ENCODE measurements around the gene IGSF3.
A peak's percentile ranks its signal among the peaks of the same experiment; 100 is the strongest.
"Not testable (repeated sequence)": the region's sequence is repeated elsewhere in the genome, so short reads cannot be mapped to it uniquely, and the experiment has no call there.

IGSF3 gene

DNA sequence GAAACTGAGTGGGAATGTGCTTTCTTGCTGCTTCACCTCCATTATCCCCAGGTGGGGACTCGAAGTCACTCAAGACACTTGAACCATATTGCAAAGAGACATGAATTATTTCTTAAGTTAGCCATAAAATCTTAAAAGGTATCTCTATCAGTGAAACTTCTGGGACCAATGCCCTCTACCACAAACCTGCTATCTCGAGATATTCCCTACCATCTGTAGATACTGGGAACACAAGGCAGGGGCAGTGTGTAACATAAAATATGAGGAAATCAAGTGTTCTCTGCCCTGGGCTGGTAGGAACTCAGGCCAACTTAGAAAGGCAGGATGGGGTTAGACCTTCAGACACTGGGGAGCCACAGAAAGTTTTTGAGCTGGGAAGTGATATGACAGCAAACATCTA is 95.4 kb downstream of the IGSF3 start:
- DNase-seq = no peak

DNA sequence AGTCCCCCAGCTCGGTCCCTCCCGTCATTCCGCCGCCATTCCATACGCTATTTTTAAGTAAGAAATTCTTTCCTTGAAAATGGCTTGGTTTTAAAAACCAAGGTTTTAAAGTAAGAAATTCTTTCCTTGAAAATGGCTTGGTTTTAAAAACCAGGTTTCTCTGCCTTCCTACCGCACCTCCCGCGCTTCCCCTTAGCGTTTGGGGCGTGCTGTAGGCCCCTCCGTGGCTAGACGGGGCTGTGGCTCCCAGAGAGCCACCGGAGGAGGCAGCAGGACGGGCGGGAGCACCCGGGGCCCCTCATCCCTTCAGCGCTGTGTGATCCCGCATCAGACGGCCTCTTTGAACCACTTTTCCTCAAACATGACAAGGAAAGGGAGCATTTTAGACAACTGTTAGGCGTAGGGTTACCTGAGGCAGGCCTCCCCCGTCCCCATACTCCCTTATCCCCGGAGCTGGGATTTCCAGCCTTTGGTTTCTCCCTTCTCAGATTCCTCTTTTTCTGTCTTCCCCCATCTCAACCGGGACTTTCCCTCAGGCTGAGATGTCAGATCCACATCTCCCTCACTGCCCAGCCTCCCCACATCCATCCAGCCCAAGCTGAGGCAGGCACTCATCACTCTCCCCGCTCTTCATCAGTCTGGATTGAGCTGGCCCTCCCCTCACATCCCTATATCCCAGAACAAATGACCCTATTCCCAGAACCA is 96.2 kb downstream of the IGSF3 start:
- no peak for DNase-seq

DNA sequence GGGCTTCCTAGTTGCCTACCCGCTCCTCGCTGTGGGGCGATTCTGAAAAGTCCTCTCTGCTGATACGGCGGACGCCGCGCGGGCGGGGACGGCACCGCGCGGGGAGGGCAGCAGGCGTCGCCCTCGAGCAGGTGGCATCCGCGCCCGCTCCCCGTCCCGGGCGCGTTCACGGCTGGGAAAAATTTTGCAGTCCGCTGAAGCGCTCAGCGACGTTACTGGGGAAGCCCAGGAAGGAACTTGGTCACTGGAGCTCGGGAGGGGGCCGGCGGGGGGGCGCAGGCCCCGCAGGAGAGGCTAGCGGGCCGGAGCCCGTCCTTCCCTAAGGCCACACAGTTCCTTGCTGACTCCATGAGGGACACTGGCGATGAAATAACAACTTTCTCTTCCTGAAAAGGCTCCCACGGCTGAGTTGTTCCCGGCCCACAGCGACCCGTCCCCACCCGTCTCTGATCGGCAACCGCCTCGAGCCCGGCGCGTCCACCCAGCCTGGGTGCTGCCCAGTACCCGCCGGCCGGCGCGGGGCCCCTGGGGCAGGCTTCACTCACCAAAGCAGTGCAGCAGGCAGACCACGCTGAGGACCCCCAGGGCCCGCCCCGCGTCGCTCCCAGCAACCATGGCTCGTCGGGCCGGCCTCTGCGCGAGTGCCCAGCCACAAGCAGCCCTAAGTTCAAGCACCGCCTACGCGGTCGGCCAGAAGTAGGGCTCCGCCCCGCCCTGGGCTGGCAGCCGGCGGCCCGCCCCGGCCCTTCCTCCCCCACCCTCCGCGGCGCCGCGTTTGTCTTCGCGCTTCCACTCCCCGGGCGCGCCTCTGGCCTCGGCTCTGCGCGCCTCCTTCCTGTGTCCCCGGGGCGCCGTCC is 96.9 kb downstream of the IGSF3 start, which contains the start of gene CD58:
Gene CD58 (minus strand): TSS at position 669 of the 857 bp plus-strand sequence. CDS start 54 bp downstream, at position 615.
- DNase-seq = peak; percentile 81 to 86 (median 82)

DNA sequence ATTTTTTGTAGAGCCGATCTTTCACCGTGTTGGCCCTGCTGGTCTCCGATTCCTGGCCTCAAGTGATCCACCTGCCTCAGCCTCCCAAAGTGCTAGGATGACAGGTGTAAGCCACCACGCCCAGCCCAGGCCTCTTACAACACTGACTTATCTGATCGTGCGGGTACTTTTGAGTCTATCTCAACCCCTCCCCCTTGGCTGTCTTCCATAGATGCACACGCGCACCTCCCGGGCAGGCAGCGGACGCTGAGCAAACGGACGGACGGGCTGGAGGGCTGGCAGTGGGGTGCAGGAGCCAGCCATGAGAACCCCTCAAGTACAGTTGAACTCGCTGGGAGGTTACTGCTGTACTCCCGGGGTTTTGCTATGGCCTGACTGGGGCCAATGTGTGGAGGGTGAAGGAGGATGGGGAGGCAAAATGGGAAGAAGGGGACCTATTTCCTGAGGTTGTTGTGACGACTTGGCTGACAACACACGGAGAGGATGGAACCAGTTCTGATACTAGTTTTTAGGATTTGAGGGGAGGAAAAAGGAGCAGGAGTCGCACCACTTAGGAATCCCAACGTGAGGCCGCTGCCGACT is 97.7 kb downstream of the IGSF3 start:
- DNase-seq = peak in 1 of 3 experiments; percentile 21

DNA sequence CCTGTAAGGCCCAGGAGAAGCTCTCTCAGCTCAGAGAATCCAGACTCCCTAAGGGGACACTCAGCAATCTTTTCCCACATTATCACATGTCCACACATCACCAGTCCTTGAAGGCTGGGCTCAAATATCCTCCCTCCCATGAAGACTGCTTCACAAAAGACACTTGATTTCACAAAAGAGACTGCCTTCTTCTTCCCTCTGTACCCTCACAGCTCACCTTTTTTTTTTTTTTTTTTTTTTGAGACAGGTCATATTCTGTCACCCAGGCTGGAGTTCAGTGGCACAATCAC is 98.2 kb downstream of the IGSF3 start:
- DNase-seq = peak in 1 of 3 experiments; percentile 7

DNA sequence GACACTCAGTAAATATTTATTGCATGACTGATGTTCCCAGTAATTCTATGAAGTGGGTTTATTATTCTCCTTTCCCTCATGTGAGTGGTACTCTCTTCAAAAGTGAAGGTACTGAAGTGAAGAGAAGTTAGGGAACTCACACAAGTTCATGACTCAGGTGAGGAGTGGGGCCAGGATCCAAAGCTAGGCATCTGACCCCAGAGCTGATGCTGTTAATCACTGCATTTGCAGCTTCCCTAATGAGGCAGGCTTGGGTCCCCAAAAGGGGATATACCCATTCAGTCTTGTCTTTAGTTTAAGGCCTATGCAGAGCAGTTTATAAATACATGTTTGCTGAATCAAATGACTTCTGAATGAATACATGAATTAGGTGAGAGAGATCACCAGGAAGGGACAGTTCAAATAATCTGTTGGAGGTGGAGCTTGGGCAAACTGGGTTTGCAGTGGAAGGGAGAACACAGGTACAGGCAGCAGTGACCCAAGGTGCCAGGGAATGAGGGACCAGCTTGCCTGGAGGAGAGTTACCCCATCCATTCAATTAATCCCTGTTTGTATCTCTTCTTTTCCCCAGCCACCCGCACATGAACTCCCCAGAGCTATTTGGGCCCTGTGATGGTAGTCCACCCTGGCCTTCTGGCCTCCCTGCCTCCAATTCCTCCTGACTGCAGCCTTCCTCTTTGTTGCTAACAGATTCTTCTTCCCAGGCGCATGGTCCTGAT is 98.7 kb downstream of the IGSF3 start:
- peak in 1 of 3 experiments; percentile 30 for DNase-seq

DNA sequence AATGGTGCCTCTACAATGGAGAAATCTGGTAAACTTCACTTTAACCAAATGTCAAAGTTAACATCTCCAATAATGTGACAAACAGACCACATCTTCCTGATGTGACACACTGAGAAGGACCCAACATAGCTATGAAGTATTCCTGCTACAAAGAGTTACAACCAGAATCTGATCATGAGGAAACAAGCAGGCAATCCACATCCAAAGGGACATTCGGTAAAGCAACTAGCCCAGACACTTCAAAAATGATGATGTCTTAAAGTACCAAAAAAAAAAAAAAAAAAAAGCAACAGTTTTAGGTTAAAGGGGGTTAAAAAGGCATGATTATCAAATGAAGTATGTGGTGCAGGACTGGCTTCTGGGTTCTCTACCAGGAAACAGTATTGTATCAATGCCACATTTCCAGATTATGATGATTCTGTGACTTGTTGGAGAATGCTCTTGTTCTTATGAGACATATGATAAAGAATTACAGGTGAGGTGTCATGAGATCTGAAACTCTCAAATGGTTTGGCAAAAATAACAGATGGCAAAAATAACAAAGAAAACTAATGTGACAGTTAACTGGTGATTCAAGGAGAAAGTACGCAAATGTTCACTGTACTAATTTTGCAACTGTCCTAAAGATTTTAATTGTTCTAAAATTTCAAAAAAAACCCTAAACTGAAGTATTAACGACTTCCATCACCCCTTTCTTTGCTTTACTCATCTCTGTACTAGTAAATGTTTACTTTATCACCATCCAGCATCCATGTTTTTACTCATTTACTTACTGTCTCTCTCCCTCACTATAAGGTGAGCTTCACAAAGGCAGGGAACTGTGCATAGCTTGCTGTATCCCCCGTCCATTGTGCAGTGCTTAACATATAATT is 99.5 kb downstream of the IGSF3 start:
- no peak for DNase-seq

DNA sequence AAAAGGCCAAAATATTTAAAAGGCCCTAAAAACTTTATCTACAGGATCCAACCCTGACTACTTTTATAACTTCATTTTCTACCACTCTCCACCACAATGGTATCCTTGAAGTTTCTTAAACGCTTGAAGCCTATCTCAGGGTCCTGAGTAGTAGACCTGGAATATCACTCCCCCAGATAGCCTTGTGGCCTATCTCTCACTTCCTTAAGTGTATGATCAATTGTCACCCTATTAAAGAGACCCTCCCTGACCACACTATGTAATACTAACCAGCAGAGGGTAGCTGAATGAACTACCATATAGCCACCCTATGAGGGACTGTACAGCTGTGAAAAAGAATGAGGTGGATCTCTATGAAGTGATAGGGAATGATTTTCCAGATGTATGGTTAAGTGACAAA is 102.3 kb downstream of the IGSF3 start:
- no peak for DNase-seq

DNA sequence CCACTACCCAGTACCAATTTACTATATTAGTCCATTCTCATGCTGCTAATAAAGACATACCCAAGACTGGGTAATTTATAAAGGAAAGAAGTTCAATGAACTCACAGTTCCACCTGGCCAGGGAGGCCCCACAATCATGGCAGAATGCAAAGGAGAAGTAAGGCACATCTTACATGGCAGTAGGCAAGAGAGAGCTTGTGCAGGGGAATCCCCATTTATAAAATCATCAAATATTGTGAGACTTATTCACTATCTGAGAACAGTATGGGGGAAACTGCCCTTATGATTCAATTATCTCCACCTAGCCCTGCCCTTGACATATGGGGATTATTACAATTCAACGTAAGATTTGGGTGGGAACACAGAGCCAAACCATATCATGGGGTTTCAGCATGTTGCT is 103.1 kb downstream of the IGSF3 start:
- no peak for DNase-seq

DNA sequence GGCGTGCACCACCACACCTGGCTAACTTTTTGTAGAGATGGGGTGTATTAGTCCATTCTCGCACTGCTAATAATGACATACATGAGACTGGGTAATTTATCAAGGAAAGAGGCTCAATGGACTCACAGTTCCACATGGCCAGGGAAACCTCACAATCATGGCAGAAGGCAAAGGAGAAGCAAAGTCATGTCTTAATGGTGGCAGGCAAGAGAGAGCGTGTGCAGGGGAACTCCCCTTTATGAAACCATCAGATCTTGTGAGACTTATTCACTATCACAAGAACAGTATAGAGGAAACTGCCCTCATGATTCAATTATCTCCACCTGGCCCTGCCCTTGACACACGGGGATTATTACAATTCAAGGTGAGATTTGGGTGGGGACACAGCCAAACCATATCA is 105.1 kb downstream of the IGSF3 start:
- DNase-seq = not testable (repeated sequence)

DNA sequence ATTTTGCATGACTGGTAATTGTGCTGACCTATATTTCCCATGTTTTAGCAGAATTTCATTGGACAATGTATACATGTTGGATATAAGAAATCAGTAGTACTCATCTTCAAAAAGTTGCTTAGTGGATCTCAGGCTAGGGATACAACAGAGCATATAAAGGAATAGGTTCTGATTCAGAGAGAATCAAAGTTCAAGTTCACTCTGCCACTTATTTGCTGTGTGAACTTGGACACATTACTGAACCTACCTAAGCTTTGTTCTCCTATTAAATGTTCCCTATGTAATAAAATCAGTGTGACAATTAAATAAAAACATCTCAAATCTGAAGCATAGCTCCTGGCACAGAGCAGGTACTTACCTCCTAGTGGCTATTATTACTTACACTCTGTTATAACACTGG is 106.0 kb downstream of the IGSF3 start:
- DNase-seq = no peak

DNA sequence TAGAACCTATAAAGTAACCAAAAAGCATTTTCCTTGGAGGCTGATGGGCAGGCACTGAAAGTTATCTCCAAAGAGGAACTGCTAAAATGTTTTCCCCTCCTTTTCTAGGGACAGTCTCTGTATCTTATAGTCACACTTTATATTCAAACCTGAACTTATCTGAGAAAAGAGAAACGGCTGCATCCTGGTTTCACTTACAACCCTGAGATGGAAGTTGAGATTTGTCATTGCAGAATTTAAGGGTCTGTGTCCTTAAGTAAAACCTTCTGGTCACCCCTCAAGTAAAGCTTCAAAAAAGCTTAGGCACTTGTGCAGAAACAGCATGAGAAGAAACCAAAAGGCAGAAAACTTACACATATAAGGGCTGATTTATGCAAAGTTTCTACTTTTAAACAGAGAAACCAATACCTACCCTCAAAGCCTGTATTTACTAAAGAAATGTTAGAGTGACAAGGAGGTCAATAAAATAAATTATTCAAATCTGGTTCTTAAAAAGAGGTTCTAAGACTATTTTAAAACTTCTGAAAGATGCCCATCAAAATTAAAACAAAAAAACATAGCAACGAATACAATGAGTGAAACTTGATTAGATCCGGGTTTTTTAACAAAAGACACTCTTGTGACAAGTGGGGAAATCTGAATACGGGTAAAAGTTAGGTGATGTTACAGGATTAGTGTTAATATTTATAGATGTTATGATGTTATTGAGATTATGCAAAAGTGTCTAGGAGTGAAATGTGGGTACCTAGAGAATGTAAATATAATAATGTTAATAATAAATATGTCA is 106.6 kb downstream of the IGSF3 start:
- DNase-seq = no peak

DNA sequence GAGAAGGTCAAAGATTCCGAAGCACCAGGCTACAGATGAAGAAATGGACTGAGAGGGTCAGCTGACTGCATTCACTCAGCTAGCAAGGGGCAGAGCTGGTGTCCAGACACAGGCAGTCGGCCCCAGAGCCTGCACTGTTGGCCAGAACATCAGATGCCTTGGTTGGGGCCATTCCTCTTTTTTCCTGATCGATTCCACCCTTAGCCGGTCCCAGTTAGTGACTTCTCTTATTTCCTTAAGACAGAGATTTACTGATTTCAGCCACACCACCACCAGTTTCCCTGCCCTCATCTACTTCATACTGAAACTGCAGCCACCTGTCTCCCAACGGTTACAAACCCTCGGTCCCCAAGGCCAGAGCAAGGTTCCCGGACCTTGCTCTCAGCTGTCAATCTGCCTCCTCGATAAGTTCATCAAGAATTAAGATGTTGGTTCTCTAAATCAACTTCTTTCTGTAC is 108.2 kb downstream of the IGSF3 start:
- no peak for DNase-seq

DNA sequence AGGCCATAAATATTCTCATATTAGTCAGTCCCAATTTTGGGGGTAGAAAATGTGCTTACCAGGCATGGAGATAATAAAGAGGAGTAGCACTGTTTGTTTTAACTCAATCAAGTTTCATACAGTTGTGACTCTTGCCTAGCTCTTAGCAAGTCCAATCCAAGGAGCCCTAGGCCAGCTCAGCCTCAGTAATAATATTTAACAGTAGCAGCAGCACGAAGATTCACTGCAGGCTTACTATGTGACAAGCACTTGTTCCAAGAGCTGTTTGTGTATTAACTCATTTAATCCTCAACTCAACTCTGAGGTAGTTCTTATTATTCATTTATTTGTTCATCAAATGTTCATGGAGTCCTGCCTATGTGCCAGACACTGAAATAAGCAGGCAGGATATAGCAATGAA is 109.0 kb downstream of the IGSF3 start:
- no peak for DNase-seq

DNA sequence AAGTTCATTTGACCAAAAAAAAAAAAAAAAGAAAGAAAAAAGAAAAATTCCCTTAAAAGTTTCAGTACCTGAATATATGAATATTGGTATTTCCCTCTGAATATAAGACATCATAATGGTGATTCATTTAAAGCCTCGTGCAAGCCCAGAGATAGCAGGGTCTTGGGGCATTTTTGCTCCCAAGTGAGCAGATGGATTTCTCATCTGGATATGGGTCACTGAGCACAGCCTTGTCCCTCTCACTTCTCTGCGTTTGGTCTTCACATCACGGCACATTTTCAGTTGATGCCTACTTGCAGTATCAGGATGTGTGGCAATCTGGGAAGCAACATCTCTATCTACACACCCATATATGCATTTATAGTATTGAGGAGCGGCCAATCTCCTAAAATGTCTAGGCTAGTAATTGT is 109.4 kb downstream of the IGSF3 start:
- no peak for DNase-seq

DNA sequence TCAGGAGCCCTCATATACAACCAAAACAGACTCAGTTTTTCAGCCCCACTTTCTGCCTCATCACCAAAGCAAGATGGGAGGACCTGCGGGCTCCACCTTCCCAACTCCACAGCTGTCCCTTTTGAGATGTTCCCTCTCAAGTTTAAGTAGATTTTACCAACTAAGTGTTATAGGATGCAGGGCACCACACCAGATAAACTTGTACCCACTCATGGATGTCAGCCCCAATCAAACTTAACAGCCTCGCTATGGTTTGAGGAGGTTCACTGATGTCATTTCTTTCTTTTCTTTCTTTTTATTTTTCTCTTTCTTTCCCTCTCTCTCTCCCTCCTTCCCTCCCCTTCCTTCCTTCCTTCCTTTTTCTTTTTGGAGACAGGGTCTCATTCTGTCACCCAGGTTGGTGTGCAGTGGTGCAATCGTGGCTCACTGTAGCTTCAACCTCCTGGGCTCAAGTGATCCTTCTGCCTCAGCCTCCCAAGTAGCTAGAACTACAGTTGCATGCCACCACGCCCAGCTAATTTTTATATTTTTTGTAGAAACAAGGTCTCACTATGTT is 110.1 kb downstream of the IGSF3 start:
- DNase-seq = no peak

DNA sequence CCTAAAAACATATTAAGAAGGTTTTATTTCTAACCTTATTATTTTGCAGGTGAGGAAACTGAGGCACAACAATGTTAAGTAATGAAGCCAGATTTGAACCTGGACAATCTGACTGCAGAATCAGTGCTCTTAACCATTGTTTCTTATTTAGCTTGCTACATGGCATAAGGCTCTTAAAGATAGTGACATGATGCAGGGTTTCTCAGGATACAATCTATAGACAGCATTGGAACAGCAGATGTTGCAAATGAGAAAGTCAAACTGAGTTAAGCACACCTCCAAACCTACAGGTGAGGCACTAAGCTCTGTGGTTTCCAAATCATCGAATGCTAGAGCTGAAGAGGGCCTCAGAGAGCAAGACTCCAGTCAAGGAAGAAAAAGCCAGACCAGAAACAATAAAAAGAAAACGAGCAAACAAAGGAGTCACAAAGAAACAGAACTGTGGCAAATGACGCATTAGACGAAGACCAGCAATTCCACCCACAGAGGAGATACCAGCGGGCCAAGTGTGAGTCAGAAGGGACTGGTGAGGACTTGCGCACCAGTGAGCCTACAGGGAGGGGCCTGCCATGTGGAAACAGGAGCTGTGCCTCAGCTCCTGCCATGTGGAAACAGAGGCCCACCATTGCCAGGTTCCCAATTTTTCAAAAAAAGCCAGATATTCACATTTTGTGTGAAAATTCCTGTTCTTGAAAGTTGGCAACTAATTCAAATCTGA is 111.1 kb downstream of the IGSF3 start:
- no peak for DNase-seq

DNA sequence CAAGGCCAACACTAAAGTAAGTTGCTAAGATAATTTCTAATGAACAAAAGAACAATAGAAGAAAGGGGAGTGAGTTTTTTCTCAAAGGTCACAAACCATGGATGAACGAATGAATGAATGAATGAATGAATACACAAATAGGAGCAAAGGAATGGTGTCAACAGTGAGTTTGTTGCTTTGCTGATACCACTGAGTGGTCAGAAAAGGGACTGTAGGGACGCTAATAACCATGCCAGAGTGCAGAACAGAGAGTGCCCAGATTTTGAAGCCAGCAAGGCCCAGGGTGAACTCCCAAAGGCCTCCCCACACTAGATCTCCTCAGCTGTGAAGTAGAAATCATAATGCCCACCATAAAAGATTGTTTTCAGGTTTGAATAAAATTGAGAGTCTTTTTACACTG is 112.6 kb downstream of the IGSF3 start:
- no peak for DNase-seq

DNA sequence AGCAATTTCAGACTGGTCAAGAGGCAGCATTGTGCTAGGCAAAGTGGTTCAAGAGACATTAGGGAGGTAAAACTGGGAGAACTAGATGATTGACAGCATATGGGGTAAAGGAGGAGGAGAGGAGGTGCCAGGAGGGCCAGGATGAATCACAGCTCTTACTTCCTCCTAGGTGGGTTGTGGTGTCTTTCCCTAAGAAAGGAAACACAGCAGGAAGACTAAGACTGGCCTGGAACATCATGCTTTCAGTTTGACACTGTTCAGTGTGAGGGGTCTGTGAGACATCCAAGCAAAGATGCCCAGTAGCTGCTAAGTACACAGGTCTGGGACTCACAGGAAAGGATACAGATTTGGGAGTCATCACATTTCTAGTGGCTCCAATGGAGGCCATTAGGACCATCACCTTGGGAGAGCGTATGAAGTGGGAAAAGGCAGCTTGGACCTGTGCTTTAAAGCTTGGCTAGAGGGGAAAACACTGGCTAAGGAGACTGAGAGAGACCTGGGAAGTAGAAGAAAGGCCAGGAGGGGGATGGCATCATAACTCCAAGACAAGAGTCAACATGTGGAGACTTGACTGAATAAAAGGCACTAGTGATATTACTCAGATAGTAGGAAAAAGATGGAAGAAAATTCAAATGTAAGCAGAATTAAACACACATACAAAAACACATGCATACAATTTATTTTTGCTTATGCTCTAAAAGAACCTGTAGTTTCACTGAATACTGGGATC is 114.0 kb downstream of the IGSF3 start:
- DNase-seq = no peak
